ENCODE measurements around the gene PAX6. TPM values are rescaled to one million over a fixed set of nuclear protein-coding genes. Genes with fewer than 3 reads are reported as not detected.

Gene PAX6
- total RNA-seq, 1 experiment from 2014 or later, result 0.43 TPM

DNA sequence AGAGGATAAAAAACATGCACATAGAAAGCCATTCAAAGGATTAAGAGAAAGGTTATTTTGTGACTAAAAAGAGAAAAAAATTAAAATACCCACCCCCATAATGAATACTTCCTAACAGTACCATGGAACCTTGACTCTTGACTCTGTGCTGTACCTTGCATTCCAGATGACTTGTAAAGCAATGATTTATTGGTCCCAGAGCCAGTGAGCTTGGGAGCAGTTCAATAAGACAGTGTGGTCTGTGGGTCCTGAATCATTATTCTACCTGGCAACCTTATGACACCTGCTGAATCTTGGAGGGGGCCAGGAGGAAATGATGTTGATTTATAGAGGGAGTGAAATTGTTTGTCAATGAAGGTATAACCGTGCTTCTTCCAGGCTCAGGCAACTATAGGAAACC, 34.2 kb upstream of the PAX6 start:
- H3K9me3 ChIP-seq, result no peaks in the 10 kb centered on the region
- BruUV-seq (replicated peaks), result no TSS peak
- Mint-ChIP-seq H3K36me3 (ENCODE audit: insufficient read depth, unreplicated experiment) (no peaks in the 10 kb centered on the region), H3K4me3 (ENCODE audit: unreplicated experiment) (no peak overlapping the region), H3K27me3 (ENCODE audit: insufficient read depth, unreplicated experiment) (peaks cover 21% of the 10 kb centered on the region), H3K9me3 (ENCODE audit: unreplicated experiment) (no peaks in the 10 kb centered on the region), H3K27ac (ENCODE audit: unreplicated experiment) (no peak overlapping the region), H3K4me1 (ENCODE audit: low read depth, unreplicated experiment) (no peaks in the 10 kb centered on the region)
- intact Hi-C loops (cut with micrococcal nuclease; ENCODE audit: unreplicated experiment), result no loop called here
- ChIA-PET POLR2A (no interaction called here), CTCF (no interaction called here)
- H3K36me3 ChIP-seq (ENCODE audit: control insufficient read depth, insufficient read depth, low read length), result no peaks in the 10 kb centered on the region
- TF ChIP-seq, protein P1, sequence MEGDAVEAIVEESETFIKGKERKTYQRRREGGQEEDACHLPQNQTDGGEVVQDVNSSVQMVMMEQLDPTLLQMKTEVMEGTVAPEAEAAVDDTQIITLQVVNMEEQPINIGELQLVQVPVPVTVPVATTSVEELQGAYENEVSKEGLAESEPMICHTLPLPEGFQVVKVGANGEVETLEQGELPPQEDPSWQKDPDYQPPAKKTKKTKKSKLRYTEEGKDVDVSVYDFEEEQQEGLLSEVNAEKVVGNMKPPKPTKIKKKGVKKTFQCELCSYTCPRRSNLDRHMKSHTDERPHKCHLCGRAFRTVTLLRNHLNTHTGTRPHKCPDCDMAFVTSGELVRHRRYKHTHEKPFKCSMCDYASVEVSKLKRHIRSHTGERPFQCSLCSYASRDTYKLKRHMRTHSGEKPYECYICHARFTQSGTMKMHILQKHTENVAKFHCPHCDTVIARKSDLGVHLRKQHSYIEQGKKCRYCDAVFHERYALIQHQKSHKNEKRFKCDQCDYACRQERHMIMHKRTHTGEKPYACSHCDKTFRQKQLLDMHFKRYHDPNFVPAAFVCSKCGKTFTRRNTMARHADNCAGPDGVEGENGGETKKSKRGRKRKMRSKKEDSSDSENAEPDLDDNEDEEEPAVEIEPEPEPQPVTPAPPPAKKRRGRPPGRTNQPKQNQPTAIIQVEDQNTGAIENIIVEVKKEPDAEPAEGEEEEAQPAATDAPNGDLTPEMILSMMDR (IDR thresholded peaks at IDR 0.05; ENCODE audit: insufficient read depth in 1 of 2, low read depth in 1 of 2, low read length in 1 of 2, severe bottlenecking in 1 of 2, unreplicated experiment in 1 of 2), result no peak
- no peak overlapping the region for H3K4me3 ChIP-seq (ENCODE audit: low read depth, low read length)
- no peak for DNase-seq
- H3K4me1 ChIP-seq, result no peaks in the 10 kb centered on the region
- H3K27me3 ChIP-seq (replicated peaks; ENCODE audit: control insufficient read depth, insufficient read depth, low read length), result no peaks in the 10 kb centered on the region

DNA sequence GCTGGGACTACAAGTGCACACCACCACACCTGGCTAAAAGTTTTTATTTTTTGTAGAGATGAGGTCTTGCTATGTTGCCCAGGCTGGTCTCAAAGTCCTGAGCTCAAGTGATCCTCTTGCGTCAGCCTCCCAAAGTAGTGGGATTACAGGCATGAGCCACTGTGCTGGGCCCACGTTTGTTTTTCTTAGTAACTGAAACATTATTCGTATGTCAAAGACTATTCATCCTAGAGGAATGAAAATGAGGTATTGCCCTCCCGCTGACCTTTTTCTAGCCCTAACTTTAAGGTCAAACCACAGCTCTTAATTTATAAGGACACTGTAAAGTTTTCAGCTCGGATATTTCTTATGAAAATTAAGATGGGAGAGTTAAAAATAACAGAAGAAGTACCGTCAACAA, 33.2 kb upstream of the PAX6 start:
- H3K27me3 Mint-ChIP-seq (ENCODE audit: insufficient read depth, unreplicated experiment), result peaks cover 27% of the 10 kb centered on the region
- H3K4me1 ChIP-seq, result no peaks in the 10 kb centered on the region
- H3K36me3 ChIP-seq (ENCODE audit: control insufficient read depth, insufficient read depth, low read length), result no peaks in the 10 kb centered on the region
- no peaks in the 10 kb centered on the region for H3K9me3 Mint-ChIP-seq (ENCODE audit: unreplicated experiment)
- ChIA-PET POLR2A (no interaction called here), CTCF (no interaction called here)
- no peak for DNase-seq
- no peaks in the 10 kb centered on the region for H3K27me3 ChIP-seq (replicated peaks; ENCODE audit: control insufficient read depth, insufficient read depth, low read length)
- no peaks in the 10 kb centered on the region for H3K36me3 Mint-ChIP-seq (ENCODE audit: insufficient read depth, unreplicated experiment)
- H3K4me1 Mint-ChIP-seq (ENCODE audit: low read depth, unreplicated experiment), result no peaks in the 10 kb centered on the region
- intact Hi-C loops (cut with micrococcal nuclease; ENCODE audit: unreplicated experiment), result no loop called here
- no TSS peak for BruUV-seq (replicated peaks)
- H3K9me3 ChIP-seq, result no peaks in the 10 kb centered on the region
- no peak overlapping the region for H3K27ac Mint-ChIP-seq (ENCODE audit: unreplicated experiment)
- TF ChIP-seq, protein P1 (IDR thresholded peaks at IDR 0.05; ENCODE audit: insufficient read depth in 1 of 2, low read depth in 1 of 2, low read length in 1 of 2, severe bottlenecking in 1 of 2, unreplicated experiment in 1 of 2), result no peak
- H3K4me3 Mint-ChIP-seq (ENCODE audit: unreplicated experiment), result no peak overlapping the region
- H3K4me3 ChIP-seq (ENCODE audit: low read depth, low read length), result no peak overlapping the region

DNA sequence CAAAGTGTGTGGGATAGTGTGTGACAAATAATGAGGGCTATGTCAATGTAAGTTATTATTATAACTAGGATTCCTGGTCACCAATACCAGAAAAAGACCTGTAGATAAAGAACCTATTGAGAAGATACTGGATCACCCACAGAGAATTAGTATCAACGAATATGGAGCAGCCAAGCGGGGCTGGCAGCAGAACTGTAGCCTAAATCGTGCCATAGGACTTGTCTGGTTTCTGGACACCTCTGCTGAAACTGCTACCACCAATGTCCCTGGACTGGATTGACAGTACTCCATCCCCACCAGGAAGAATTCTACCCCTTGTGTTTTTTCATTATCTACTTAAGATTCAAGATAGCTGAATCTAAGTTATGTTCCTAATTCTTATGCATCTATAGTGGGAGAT, 30.3 kb upstream of the PAX6 start:
- POLR2A ChIA-PET, result no interaction called here
- Histone ChIP-seq H3K9me3 (no peaks in the 10 kb centered on the region), H3K4me3 (ENCODE audit: low read depth, low read length) (no peak overlapping the region), H3K36me3 (ENCODE audit: control insufficient read depth, insufficient read depth, low read length) (no peaks in the 10 kb centered on the region), H3K27me3 (replicated peaks; ENCODE audit: control insufficient read depth, insufficient read depth, low read length) (no peaks in the 10 kb centered on the region), H3K4me1 (no peaks in the 10 kb centered on the region)
- H3K4me3 Mint-ChIP-seq (ENCODE audit: unreplicated experiment), result no peak overlapping the region
- intact Hi-C loops (cut with micrococcal nuclease; ENCODE audit: unreplicated experiment), result no loop called here
- no peaks in the 10 kb centered on the region for H3K4me1 Mint-ChIP-seq (ENCODE audit: low read depth, unreplicated experiment)
- CTCF ChIA-PET, result no interaction called here
- DNase-seq, result no peak
- H3K27ac Mint-ChIP-seq (ENCODE audit: unreplicated experiment), result no peak overlapping the region
- TF ChIP-seq, protein P1 (IDR thresholded peaks at IDR 0.05; ENCODE audit: insufficient read depth in 1 of 2, low read depth in 1 of 2, low read length in 1 of 2, severe bottlenecking in 1 of 2, unreplicated experiment in 1 of 2), result no peak
- H3K9me3 Mint-ChIP-seq (ENCODE audit: unreplicated experiment), result no peaks in the 10 kb centered on the region
- peaks cover 24% of the 10 kb centered on the region for H3K27me3 Mint-ChIP-seq (ENCODE audit: insufficient read depth, unreplicated experiment)
- no TSS peak for BruUV-seq (replicated peaks)
- no peaks in the 10 kb centered on the region for H3K36me3 Mint-ChIP-seq (ENCODE audit: insufficient read depth, unreplicated experiment)
